Kidney epithelial cell (primary cell): Measurements from ENCODE around the gene FFAR4. TPM values are rescaled to one million over a fixed set of nuclear protein-coding genes. Genes with fewer than 3 reads are reported as not detected.

ENCODE experiments used
- DNase-seq: peaks from one replicate; pipeline ENCODE4 v3.0.0-alpha.2; 2010; ENCODE audit warnings: low read depth
- H3K27me3 ChIP-seq: 2 replicates; pipeline ENCODE4 v1.6.0; 2011; ENCODE audit warnings: low read length; ENCODE audit not compliant: control insufficient read depth, insufficient read depth
- H3K36me3 ChIP-seq: 2 replicates; pipeline ENCODE4 v1.5.1; 2011; ENCODE audit warnings: low read length; ENCODE audit not compliant: control insufficient read depth, insufficient read depth
- H3K4me3 ChIP-seq: 2 replicates; pipeline ENCODE4 v1.5.1; 2011; ENCODE audit warnings: low read depth, mild to moderate bottlenecking, control low read depth, low read length
- total RNA-seq: library from RNA; depleted of rRNA; stranded (reverse); fragments of >200 nt; gene quantifications from 2 replicates; pipeline ENCODE4 v1.2.3, GENCODE V29; 2015
- TF ChIP-seq, protein P1 (sequence below): IDR thresholded peaks from 2 replicates; pipeline ENCODE4 v1.5.1; 2011; ENCODE audit warnings: mild to moderate bottlenecking, moderate library complexity, low read length, control low read depth, inconsistent platforms; ENCODE audit not compliant: insufficient read depth, poor library complexity, severe bottlenecking

Gene FFAR4
- total RNA-seq, 1 donor from 2014 or later = not detected

DNA sequence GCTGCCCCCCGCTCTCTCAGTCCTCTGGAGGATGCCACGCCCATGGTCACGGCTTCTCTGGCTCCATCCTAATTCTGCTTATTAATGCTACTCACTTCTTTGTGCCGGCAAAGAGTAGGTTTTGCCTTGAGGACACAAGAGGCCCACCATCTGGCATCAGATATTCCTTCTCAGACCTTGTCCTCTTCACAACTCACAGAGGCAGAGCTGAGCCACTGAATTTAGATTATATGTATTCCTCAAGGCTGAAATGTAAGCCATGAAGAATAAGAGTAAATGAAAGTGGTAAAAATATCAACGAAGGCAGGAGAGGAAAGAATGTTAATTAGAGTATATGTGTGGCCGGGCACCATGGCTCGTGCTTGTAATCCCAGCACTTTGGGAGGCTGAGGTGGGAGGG, 28.1 kb downstream of the FFAR4 start:
- DNase-seq = no peak
- Histone ChIP-seq H3K4me3 (no peak overlapping the region), H3K27me3 (no peaks in the 10 kb centered on the region), H3K36me3 (no peaks in the 10 kb centered on the region)
- TF ChIP-seq, protein P1, sequence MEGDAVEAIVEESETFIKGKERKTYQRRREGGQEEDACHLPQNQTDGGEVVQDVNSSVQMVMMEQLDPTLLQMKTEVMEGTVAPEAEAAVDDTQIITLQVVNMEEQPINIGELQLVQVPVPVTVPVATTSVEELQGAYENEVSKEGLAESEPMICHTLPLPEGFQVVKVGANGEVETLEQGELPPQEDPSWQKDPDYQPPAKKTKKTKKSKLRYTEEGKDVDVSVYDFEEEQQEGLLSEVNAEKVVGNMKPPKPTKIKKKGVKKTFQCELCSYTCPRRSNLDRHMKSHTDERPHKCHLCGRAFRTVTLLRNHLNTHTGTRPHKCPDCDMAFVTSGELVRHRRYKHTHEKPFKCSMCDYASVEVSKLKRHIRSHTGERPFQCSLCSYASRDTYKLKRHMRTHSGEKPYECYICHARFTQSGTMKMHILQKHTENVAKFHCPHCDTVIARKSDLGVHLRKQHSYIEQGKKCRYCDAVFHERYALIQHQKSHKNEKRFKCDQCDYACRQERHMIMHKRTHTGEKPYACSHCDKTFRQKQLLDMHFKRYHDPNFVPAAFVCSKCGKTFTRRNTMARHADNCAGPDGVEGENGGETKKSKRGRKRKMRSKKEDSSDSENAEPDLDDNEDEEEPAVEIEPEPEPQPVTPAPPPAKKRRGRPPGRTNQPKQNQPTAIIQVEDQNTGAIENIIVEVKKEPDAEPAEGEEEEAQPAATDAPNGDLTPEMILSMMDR = no peak

- no peak for DNase-seq
- Histone ChIP-seq H3K36me3 (no peaks in the 10 kb centered on the region), H3K4me3 (no peak overlapping the region), H3K27me3 (peaks cover 9% of the 10 kb centered on the region)
- TF ChIP-seq, protein P1 = no peak
Measured at GRCh38 chr10:93595378-93596161, 29.1 kb downstream of the FFAR4 start.

- no peak for DNase-seq
- Histone ChIP-seq H3K4me3 (no peak overlapping the region), H3K36me3 (no peaks in the 10 kb centered on the region), H3K27me3 (peaks cover 17% of the 10 kb centered on the region)
- TF ChIP-seq, protein P1 = no peak
Measured at GRCh38 chr10:93596539-93596938, 30.1 kb downstream of the FFAR4 start.

DNA sequence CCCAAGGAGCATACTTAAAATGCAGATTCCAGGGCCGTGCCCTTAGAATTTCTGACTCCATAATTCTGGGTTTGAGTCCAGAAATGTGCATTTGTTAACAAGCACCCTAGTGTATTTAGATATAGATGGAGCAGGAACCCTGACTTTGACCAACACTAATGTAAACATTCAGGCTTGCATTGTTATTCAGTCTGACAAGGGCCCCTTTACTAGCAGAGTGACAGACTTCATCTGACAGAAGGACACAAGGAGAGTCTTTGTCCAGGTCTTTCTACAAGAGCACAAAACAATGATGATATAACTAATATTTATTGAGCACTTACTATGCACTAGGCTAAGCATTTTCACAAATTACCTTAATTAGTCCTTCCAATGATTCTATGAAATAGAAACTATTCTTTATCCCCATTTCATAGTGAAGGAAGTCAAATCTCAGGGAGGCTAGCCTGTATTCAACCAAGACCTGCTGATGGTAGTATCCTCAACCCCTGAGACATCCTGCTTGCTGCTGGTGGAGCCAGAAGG, 30.7 kb downstream of the FFAR4 start:
- H3K36me3 ChIP-seq = no peaks in the 10 kb centered on the region
- H3K4me3 ChIP-seq = no peak overlapping the region
- TF ChIP-seq, protein P1 = no peak
- DNase-seq = no peak
- peaks cover 17% of the 10 kb centered on the region for H3K27me3 ChIP-seq

DNA sequence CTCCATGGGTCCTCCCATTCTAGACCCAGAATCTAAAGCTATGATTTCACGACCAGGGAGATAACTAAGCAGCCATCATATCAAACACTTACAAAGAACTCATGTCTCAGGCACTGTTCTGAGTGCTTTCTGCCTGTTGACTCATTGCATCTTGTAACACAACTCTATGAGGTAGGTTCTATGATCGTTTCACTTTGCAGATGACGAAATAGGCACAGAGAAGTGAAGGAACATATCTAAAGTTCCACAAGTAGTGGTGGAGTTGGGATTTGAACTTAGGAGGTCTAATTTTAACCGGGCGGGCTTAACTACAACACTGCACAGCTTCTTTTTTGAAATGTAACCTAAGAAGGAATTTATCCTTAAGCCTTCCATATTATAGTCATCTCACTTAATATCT, 31.7 kb downstream of the FFAR4 start:
- TF ChIP-seq, protein P1 = no peak
- H3K27me3 ChIP-seq = peaks cover 24% of the 10 kb centered on the region
- no peaks in the 10 kb centered on the region for H3K36me3 ChIP-seq
- no peak overlapping the region for H3K4me3 ChIP-seq
- no peak for DNase-seq

DNA sequence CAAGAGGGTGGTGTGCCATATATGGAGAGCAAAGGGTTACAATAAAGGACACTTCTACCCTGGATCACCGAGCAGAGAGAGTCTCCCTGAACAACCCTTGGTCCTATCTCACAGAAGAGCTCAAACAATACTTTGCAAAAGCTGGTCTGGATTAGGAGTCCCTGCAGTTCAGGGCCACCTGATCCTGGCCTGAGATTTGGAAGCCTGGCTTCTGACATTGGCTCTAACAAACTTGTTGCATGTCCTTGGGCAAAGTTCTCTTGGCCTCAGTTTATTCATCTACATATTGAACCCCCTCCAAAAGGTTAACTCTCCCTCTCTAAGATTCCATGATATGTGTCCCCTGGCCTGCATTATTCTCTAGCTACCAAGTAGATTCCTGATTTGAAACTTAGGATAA, 32.9 kb downstream of the FFAR4 start:
- TF ChIP-seq, protein P1 = no peak
- H3K27me3 ChIP-seq = peaks cover 26% of the 10 kb centered on the region
- no peaks in the 10 kb centered on the region for H3K36me3 ChIP-seq
- no peak for DNase-seq
- H3K4me3 ChIP-seq = no peak overlapping the region
